Glutamatergic neuron (in vitro differentiated cells): ENCODE measurements around the gene KRT74. TPM values are rescaled to one million over a fixed set of nuclear protein-coding genes. Genes with fewer than 3 reads are reported as not detected.

Experiments used
- DNase-seq: peaks from one replicate; pipeline ENCODE4 v3.0.0; 2022
- H3K27ac Mint-ChIP-seq: one replicate; pipeline ENCODE4 v1.8.0; 2020; ENCODE audit warnings: mild to moderate bottlenecking, mixed read lengths, inconsistent platforms; ENCODE audit not compliant: unreplicated experiment
- H3K27me3 Mint-ChIP-seq: one replicate; pipeline ENCODE4 v1.8.0; 2020; ENCODE audit warnings: mild to moderate bottlenecking, moderate library complexity, mixed read lengths, inconsistent platforms; ENCODE audit not compliant: unreplicated experiment
- H3K36me3 Mint-ChIP-seq: one replicate; pipeline ENCODE4 v1.8.0; 2020; ENCODE audit warnings: mild to moderate bottlenecking, mixed read lengths, inconsistent platforms; ENCODE audit not compliant: unreplicated experiment
- H3K4me1 Mint-ChIP-seq: one replicate; pipeline ENCODE4 v1.8.0; 2020; ENCODE audit warnings: mild to moderate bottlenecking, low read depth, mixed read lengths, inconsistent platforms; ENCODE audit not compliant: unreplicated experiment
- H3K4me3 Mint-ChIP-seq: one replicate; pipeline ENCODE4 v1.8.0; 2020; ENCODE audit warnings: mild to moderate bottlenecking, mixed read lengths, inconsistent platforms; ENCODE audit not compliant: unreplicated experiment
- H3K9me3 Mint-ChIP-seq: one replicate; pipeline ENCODE4 v1.8.0; 2020; ENCODE audit warnings: mild to moderate bottlenecking, moderate library complexity, mixed read lengths, inconsistent platforms; ENCODE audit not compliant: unreplicated experiment
- CTCF ChIP-seq: fragments of 200-600 bp; sonication (generic); IDR thresholded peaks from one replicate; pipeline ENCODE4 v1.5.0; 2021; ENCODE audit not compliant: partially characterized antibody, unreplicated experiment
- long read RNA-seq: library from polyadenylated mRNA; unstranded; transcript quantifications from one replicate; pipeline ENCODE4 v2.0.0, GENCODE V29; 2020; ENCODE audit not compliant: unreplicated experiment
- total RNA-seq: library from RNA; stranded (reverse); fragmentation: NEBNext Ultra II Directional; extraction: Animal tissue kit (Norgen Biotek cat#: 25700); gene quantifications from one replicate; pipeline ENCODE4 v1.2.1, GENCODE V29; 2021; ENCODE audit not compliant: unreplicated experiment

KRT74 gene
- total RNA-seq, result not detected
- long read RNA-seq, result 0 reads

- no peaks in the 10 kb centered on the region for H3K4me1 Mint-ChIP-seq
- DNase-seq, result no peak
- peaks cover 7% of the 10 kb centered on the region for H3K27me3 Mint-ChIP-seq
- H3K27ac Mint-ChIP-seq, result no peak within 1 kb of the TSS
- H3K36me3 Mint-ChIP-seq, result no peaks in the 10 kb centered on the region
- H3K4me3 Mint-ChIP-seq, result no peak within 1 kb of the TSS
- H3K9me3 Mint-ChIP-seq, result no peaks in the 10 kb centered on the region
- TF ChIP-seq CTCF, result no peak
Observed at GRCh38 chr12:52573743-52574142, at the start of gene KRT74. TSS of gene KRT74 (minus strand) at chr12:52573843. CDS start at chr12:52573777, 66 bp downstream.

GRCh38 chr12:52622349-52622748 lies 48.7 kb upstream of the KRT74 start:
- no peak for TF ChIP-seq CTCF
- Mint-ChIP-seq H3K27me3 (peaks cover 1% of the 10 kb centered on the region), H3K4me3 (no peak overlapping the region), H3K4me1 (no peaks in the 10 kb centered on the region), H3K9me3 (no peaks in the 10 kb centered on the region), H3K36me3 (no peaks in the 10 kb centered on the region), H3K27ac (no peak overlapping the region)
- DNase-seq, result no peak

GRCh38 chr12:52618866-52619265 lies 45.2 kb upstream of the KRT74 start:
- no peak for TF ChIP-seq CTCF

GRCh38 chr12:52618216-52618615 lies 44.6 kb upstream of the KRT74 start, which contains the start of gene KRT73:
TSS of gene KRT73 (minus strand) at chr12:52618559. CDS start at chr12:52618524, 35 bp downstream.
- peaks cover 8% of the 10 kb centered on the region for H3K27me3 Mint-ChIP-seq
- H3K27ac Mint-ChIP-seq, result no peak within 1 kb of the TSS
- H3K36me3 Mint-ChIP-seq, result peaks cover 9% of the 10 kb centered on the region
- H3K9me3 Mint-ChIP-seq, result peaks cover 2% of the 10 kb centered on the region
- no peaks in the 10 kb centered on the region for H3K4me1 Mint-ChIP-seq
- DNase-seq, result no peak
- no peak within 1 kb of the TSS for H3K4me3 Mint-ChIP-seq
- TF ChIP-seq CTCF, result no peak

More at GRCh38 chr12:52618866-52619265, 45.2 kb upstream of the KRT74 start:
- Mint-ChIP-seq H3K27me3 (peaks cover 8% of the 10 kb centered on the region), H3K9me3 (peaks cover 2% of the 10 kb centered on the region), H3K36me3 (peaks cover 9% of the 10 kb centered on the region), H3K4me1 (no peaks in the 10 kb centered on the region), H3K4me3 (no peak overlapping the region), H3K27ac (no peak overlapping the region)
- DNase-seq, result no peak

- no peak overlapping the region for H3K4me3 Mint-ChIP-seq
- H3K4me1 Mint-ChIP-seq, result no peaks in the 10 kb centered on the region
- H3K9me3 Mint-ChIP-seq, result peaks cover 4% of the 10 kb centered on the region
- DNase-seq, result no peak
- TF ChIP-seq CTCF, result no peak
- peaks cover 9% of the 10 kb centered on the region for H3K36me3 Mint-ChIP-seq
- H3K27me3 Mint-ChIP-seq, result peaks cover 8% of the 10 kb centered on the region
- H3K27ac Mint-ChIP-seq, result no peak overlapping the region
Observed at GRCh38 chr12:52617403-52617785, 43.8 kb upstream of the KRT74 start.
